PC-3 (cell line): ENCODE measurements around the gene PPP4R1.

ENCODE experiments used
- EZH2phosphoT487 ChIP-seq: fragments of 300-600 bp; sonication (generic); IDR thresholded peaks from 2 replicates; pipeline ENCODE4 v1.6.1; 2018; ENCODE audit warnings: mild to moderate bottlenecking, antibody characterized with exemption, low read length, borderline replicate concordance
- TF ChIP-seq, protein P1 (sequence below): fragments of 300-600 bp; sonication (generic); conservative IDR thresholded peaks from 2 replicates; pipeline ENCODE4 v1.5.1; 2017; ENCODE audit warnings: antibody characterized with exemption, low read depth, mild to moderate bottlenecking, low read length

DNA sequence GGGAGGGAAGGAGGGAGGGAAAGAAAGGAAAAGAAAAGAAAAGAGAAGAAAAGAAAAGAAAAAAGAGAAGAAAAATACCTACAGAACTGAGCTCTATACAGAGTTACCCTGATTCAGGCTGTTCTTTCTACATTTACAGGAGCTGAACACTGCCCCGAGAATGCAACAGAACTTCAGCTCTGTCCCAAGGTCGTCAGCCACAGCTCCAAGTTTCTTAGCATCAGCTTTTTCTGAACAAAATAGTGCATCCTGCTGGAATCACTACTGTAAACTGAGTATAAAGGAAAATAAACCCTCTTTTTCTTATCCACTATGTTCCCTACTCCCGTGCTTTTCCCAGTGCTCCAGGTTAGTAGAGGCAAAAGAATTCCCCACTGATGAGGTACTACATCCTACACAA is 4.7 kb upstream of the PPP4R1 start:
- TF ChIP-seq EZH2phosphoT487 = no peak
- TF ChIP-seq, protein P1, sequence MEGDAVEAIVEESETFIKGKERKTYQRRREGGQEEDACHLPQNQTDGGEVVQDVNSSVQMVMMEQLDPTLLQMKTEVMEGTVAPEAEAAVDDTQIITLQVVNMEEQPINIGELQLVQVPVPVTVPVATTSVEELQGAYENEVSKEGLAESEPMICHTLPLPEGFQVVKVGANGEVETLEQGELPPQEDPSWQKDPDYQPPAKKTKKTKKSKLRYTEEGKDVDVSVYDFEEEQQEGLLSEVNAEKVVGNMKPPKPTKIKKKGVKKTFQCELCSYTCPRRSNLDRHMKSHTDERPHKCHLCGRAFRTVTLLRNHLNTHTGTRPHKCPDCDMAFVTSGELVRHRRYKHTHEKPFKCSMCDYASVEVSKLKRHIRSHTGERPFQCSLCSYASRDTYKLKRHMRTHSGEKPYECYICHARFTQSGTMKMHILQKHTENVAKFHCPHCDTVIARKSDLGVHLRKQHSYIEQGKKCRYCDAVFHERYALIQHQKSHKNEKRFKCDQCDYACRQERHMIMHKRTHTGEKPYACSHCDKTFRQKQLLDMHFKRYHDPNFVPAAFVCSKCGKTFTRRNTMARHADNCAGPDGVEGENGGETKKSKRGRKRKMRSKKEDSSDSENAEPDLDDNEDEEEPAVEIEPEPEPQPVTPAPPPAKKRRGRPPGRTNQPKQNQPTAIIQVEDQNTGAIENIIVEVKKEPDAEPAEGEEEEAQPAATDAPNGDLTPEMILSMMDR = no peak
